Measurements from ENCODE around the gene FAM9C.

GRCh38 chrX:13014111-13015096 lies 30.0 kb downstream of the FAM9C start:
- TF ChIP-seq POLR2A (IDR thresholded peaks at IDR 0.05): no peak
- no peak for TF ChIP-seq CTCF (IDR thresholded peaks at IDR 0.05 in 4 of 5, conservative IDR thresholded peaks at IDR 0.05 in 1 of 5)
